ENCODE data around the gene SYNPR.

The SYNPR gene

DNA sequence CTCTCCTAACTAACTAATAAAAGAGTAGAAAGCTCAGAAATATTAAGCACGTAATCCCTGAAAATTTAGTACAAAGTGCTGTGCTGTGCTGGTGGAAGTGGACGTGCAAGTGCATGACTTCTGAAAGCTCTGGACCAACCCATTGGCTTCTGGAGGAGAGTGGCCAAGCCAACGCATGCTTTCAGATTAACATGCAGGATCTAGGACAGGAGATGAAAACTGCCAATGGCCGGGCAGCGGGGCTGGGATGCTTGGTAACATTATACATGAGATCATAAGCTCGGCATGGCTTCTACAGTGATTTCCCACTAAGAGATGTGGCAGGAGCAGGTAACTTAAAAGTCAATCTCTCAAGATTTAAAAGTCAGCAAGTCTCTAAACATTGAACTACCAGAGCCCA is 203.5 kb downstream of the SYNPR start:
- DNase-seq (ENCODE audit: low read depth) = no peak
- no peak for TF ChIP-seq CTCF (IDR thresholded peaks at IDR 0.05; ENCODE audit: low read length, missing control alignments)
- H3K4me3 ChIP-seq (replicated peaks; ENCODE audit: low read depth, low read length) = no peak overlapping the region

DNA sequence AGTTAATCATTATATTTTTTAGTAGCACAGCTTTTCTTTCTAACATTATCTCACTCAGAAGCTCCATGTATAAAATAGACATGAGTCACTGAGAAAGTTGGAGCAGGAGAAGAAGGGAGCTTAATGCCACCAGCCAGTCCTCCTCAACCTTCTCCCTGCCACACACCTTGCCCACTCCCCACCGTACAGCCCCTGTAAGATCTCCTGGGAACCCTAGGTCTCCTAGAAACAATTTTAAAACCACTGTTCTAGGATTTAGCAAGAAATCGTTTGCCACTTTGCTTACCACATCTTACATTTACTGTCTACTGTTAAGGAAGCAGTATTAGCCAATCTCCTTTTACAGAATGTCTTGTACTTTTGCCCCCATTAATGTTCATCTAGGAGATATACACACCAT is 204.2 kb downstream of the SYNPR start:
- DNase-seq (ENCODE audit: low read depth) = no peak
- no peak for TF ChIP-seq CTCF (IDR thresholded peaks at IDR 0.05; ENCODE audit: low read length, missing control alignments)
- no peak overlapping the region for H3K4me3 ChIP-seq (replicated peaks; ENCODE audit: low read depth, low read length)

DNA sequence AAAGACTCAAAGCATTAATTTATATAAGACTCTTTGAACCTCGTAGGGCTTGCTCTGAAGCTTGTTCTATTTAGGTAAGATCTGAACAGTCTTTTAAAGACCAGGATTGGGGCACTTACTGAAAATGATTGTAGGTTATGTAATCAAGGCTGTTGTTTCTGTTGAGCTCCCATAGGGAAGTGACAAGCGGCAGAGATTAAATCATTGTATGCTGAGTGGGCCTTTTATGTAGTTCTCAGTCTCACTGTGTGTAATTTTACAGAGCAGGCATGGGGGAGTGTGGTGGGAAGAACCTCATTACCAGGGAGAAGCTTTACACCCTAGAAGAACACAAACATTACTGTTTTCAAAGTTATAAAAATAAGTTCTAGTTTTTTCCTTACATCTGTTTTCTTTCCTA is 214.4 kb downstream of the SYNPR start:
- no peak overlapping the region for H3K4me3 ChIP-seq (replicated peaks; ENCODE audit: low read depth, low read length)
- TF ChIP-seq CTCF (IDR thresholded peaks at IDR 0.05; ENCODE audit: low read length, missing control alignments) = no peak
- no peak for DNase-seq (ENCODE audit: low read depth)

DNA sequence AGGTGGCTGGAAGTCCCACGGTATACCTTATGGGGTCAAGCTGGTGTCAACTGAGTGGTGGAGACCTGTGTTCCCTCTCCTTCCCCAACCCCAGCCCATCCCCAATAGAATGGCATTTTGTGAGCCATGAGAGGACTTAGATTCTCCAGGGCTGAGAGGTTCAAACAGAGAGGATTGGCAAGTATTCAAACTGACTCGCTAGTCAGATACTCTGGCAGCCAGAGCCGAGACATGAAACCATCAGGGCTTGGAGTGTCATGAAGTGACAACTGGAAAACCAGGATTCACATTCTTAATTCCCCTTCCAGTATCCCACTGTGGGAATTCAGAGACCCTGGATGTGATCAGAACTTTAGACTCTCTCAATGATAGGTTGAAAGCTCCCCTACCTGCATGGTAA is 215.0 kb downstream of the SYNPR start:
- H3K4me3 ChIP-seq (replicated peaks; ENCODE audit: low read depth, low read length) = no peak overlapping the region
- no peak for DNase-seq (ENCODE audit: low read depth)
- no peak for TF ChIP-seq CTCF (IDR thresholded peaks at IDR 0.05; ENCODE audit: low read length, missing control alignments)

DNA sequence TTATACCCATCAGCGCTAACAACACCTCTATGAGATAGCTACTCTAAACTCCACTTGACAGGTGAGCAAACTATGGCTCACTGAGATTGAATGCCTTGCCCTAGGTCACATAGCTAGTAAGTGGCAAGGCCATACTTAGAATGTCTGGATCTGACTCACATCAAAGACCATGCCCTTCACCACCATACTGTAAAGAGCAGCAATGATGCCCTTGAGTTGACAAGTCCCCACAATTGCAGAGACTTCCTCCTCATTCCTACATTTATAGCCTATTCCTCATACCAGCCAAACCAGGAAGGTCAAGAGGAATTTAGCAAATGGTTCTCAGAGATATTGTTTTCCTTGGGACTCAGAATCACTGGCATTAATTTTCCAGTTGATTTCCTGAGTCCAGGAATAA is 216.5 kb downstream of the SYNPR start:
- no peak for DNase-seq (ENCODE audit: low read depth)
- H3K4me3 ChIP-seq (replicated peaks; ENCODE audit: low read depth, low read length) = no peak overlapping the region
- no peak for TF ChIP-seq CTCF (IDR thresholded peaks at IDR 0.05; ENCODE audit: low read length, missing control alignments)

- no peak for TF ChIP-seq CTCF (IDR thresholded peaks at IDR 0.05; ENCODE audit: low read length, missing control alignments)
- H3K4me3 ChIP-seq (replicated peaks; ENCODE audit: low read depth, low read length) = no peak overlapping the region
- no peak for DNase-seq (ENCODE audit: low read depth)
Measured at GRCh38 chr3:63497641-63498040, 219.5 kb downstream of the SYNPR start.

- no peak for TF ChIP-seq CTCF (IDR thresholded peaks at IDR 0.05; ENCODE audit: low read length, missing control alignments)
- no peak for DNase-seq (ENCODE audit: low read depth)
Measured at GRCh38 chr3:63500196-63500595, 222.1 kb downstream of the SYNPR start.

More at GRCh38 chr3:63500196-63500595, 222.1 kb downstream of the SYNPR start:
- H3K4me3 ChIP-seq (replicated peaks; ENCODE audit: low read depth, low read length) = no peak overlapping the region
